HL-60 (cell line): ENCODE results near the gene MAGI3.

Experiments
- CTCF ChIP-seq: IDR thresholded peaks from one replicate; pipeline ENCODE4 v1.5.1; 2011; ENCODE audit warnings: low read length, control low read depth, inconsistent platforms; ENCODE audit not compliant: insufficient read depth
- GABPA ChIP-seq: IDR thresholded peaks from 2 replicates; pipeline ENCODE4 v1.6.1; 2012; ENCODE audit warnings: low read depth
- POLR2AphosphoS5 ChIP-seq: IDR thresholded peaks from 2 replicates; pipeline ENCODE4 v1.6.1; 2012; ENCODE audit warnings: low read depth
- REST ChIP-seq: IDR thresholded peaks from 2 replicates; pipeline ENCODE4 v1.6.1; 2012; ENCODE audit warnings: low read depth; ENCODE audit not compliant: insufficient replicate concordance

DNA sequence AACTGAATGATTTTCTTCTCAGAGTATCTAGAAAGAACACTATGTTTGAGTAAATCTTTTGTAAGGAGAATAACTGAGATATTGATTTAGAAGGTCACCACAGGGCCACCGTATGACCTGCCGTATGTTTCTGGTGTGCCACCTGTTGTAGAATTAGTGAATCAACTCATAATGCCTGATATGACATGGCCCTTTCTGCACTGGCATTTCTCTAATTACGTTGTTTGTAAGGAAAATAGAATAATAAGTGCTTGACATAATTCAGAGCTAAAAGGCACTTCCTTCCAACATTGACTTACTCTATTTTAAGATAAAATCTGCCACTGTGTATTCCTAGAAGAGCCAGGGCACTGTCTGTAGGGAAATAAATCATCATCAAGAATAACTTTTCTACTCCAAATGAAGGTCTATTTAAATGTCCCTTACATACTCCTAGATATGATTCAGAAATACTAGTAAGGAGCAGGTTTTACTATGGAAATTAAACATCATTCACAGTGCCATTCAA lies 267.3 kb downstream of the MAGI3 start:
- TF ChIP-seq CTCF = no peak
- no peak for TF ChIP-seq GABPA
- no peak for TF ChIP-seq REST
- no peak for TF ChIP-seq POLR2AphosphoS5
